Lower leg skin (tissue), 4 donors: ENCODE results near the gene SCAF4. TPM values are rescaled to one million over a fixed set of nuclear protein-coding genes. Genes with fewer than 3 reads are reported as not detected.

Experiments used
- DNase-seq, 2 donors: peaks; one replicate each; pipeline ENCODE4 v3.0.0-alpha.2; 2019; ENCODE audit warnings: low spot score in 2 of 2
- H3K4me3 ChIP-seq: fragments of 200-600 bp; sonication (generic); 2 replicates; pipeline ENCODE4 v1.5.1; 2017; ENCODE audit warnings: mild to moderate bottlenecking, low read depth; ENCODE audit not compliant: poor library complexity, severe bottlenecking
- CTCF ChIP-seq, 3 donors: fragments of 450-650 bp; IDR thresholded peaks; one replicate each; pipeline ENCODE4 v1.5.1; 2016; ENCODE audit warnings: antibody characterized with exemption in 3 of 3, mild to moderate bottlenecking in 3 of 3, moderate library complexity in 2 of 3
- POLR2A ChIP-seq, 2 donors: fragments of 450-650 bp; IDR thresholded peaks; one replicate each; pipeline ENCODE4 v1.6.1; 2016 to 2017; ENCODE audit warnings: antibody characterized with exemption in 2 of 2, mild to moderate bottlenecking in 1 of 2, moderate library complexity in 1 of 2
- WGBS, 2 donors: methylation state at CpG; one replicate each; pipeline ENCODE4 v1.1.5; 2018; 5-methylcytosine and 5-hydroxymethylcytosine counted together
- intact Hi-C: fragments of 100-400 bp; cut with DNase I; formaldehyde crosslinking; loops from one replicate; pipeline ENCODE4 v1.15.0; 2023; ENCODE audit warnings: low total_unique reads
- total RNA-seq, 4 donors: library from RNA; depleted of rRNA; stranded (reverse); fragments of >200 nt; gene quantifications; one replicate each; pipeline ENCODE4 v1.1.0, GENCODE V29; 2016

SCAF4 gene
- total RNA-seq, 4 donors from 2014 or later: 11.8 to 30.8 (median 16.5) TPM

GRCh38 chr21:31708541-31708940 lies 23.4 kb downstream of the SCAF4 start:
- no peak for TF ChIP-seq POLR2A (IDR thresholded peaks at IDR 0.05)
- TF ChIP-seq CTCF (IDR thresholded peaks at IDR 0.05): no peak
- WGBS, 2 donors: 41 to 47% methylated on average over 1 of the region's 1 CpG

GRCh38 chr21:31707499-31707898 lies 24.4 kb downstream of the SCAF4 start:
- TF ChIP-seq CTCF (IDR thresholded peaks at IDR 0.05) (no peak), POLR2A (IDR thresholded peaks at IDR 0.05) (no peak)
- H3K4me3 ChIP-seq: no peak overlapping the region
- DNase-seq: no peak
- intact Hi-C loops: no loop called here

More at GRCh38 chr21:31708541-31708940, 23.4 kb downstream of the SCAF4 start:
- no peak overlapping the region for H3K4me3 ChIP-seq
- no peak for DNase-seq
- intact Hi-C loops: no loop called here

GRCh38 chr21:31706562-31706961 lies 25.4 kb downstream of the SCAF4 start:
- intact Hi-C loops: no loop called here
- no peak overlapping the region for H3K4me3 ChIP-seq
- DNase-seq: no peak
- no peak for TF ChIP-seq CTCF (IDR thresholded peaks at IDR 0.05)
- no peak for TF ChIP-seq POLR2A (IDR thresholded peaks at IDR 0.05)
- WGBS, 2 donors: 92 to 93% methylated on average over 3 of the region's 3 CpGs

GRCh38 chr21:31700040-31700439 lies 31.9 kb downstream of the SCAF4 start:
- 97 to 98% methylated on average over 3 of the region's 3 CpGs for WGBS, 2 donors
- intact Hi-C loops: no loop called here
- no peak for DNase-seq
- TF ChIP-seq POLR2A (IDR thresholded peaks at IDR 0.05) (no peak), CTCF (IDR thresholded peaks at IDR 0.05) (no peak)
- no peak overlapping the region for H3K4me3 ChIP-seq

GRCh38 chr21:31698461-31698860 lies 33.5 kb downstream of the SCAF4 start:
- H3K4me3 ChIP-seq: no peak overlapping the region
- TF ChIP-seq POLR2A (IDR thresholded peaks at IDR 0.05) (no peak), CTCF (IDR thresholded peaks at IDR 0.05) (no peak)
- intact Hi-C loops: no loop called here
- DNase-seq: no peak

- 93% methylated on average over 6 of the region's 6 CpGs for WGBS, 2 donors
- no peak for TF ChIP-seq POLR2A (IDR thresholded peaks at IDR 0.05)
- no peak for TF ChIP-seq CTCF (IDR thresholded peaks at IDR 0.05)
- DNase-seq: no peak
- H3K4me3 ChIP-seq: no peak overlapping the region
- intact Hi-C loops: no loop called here
Observed at GRCh38 chr21:31696424-31696823, 35.5 kb downstream of the SCAF4 start.
